Activated naive CD4-positive, alpha-beta T cell treated with Interleukin-2 at 50 U/mL for 16 hours (primary cell): Measurements from ENCODE around the gene FHOD3.

Experiments used
- DNase-seq: peaks from one replicate; pipeline ENCODE4 v3.0.0-alpha.2; 2020

The FHOD3 gene

GRCh38 chr18:36492604-36493329 lies 195.3 kb downstream of the FHOD3 start:
- DNase-seq = no peak

- DNase-seq = no peak
Observed at GRCh38 chr18:36493349-36494159, 196.0 kb downstream of the FHOD3 start.

- no peak for DNase-seq
Observed at GRCh38 chr18:36494160-36494437, 196.6 kb downstream of the FHOD3 start.

GRCh38 chr18:36496022-36496421 lies 198.5 kb downstream of the FHOD3 start:
- DNase-seq = no peak

GRCh38 chr18:36499938-36500337 lies 202.4 kb downstream of the FHOD3 start:
- DNase-seq = no peak

GRCh38 chr18:36501100-36501499 lies 203.6 kb downstream of the FHOD3 start:
- no peak for DNase-seq

- no peak for DNase-seq
Observed at GRCh38 chr18:36503477-36503876, 206.0 kb downstream of the FHOD3 start.

- DNase-seq = no peak
Observed at GRCh38 chr18:36504928-36505327, 207.4 kb downstream of the FHOD3 start.

- DNase-seq = no peak
Observed at GRCh38 chr18:36505665-36506064, 208.2 kb downstream of the FHOD3 start.

GRCh38 chr18:36509646-36510197 lies 212.2 kb downstream of the FHOD3 start:
- no peak for DNase-seq

- DNase-seq = no peak
Observed at GRCh38 chr18:36511791-36512352, 214.4 kb downstream of the FHOD3 start.

- DNase-seq = no peak
Observed at GRCh38 chr18:36513556-36513955, 216.0 kb downstream of the FHOD3 start.

- DNase-seq = no peak
Observed at GRCh38 chr18:36514778-36515177, 217.3 kb downstream of the FHOD3 start.

- no peak for DNase-seq
Observed at GRCh38 chr18:36516258-36516657, 218.7 kb downstream of the FHOD3 start.

- no peak for DNase-seq
Observed at GRCh38 chr18:36516726-36517125, 219.2 kb downstream of the FHOD3 start.

- DNase-seq = no peak
Observed at GRCh38 chr18:36518839-36519238, 221.3 kb downstream of the FHOD3 start.

GRCh38 chr18:36519358-36519757 lies 221.8 kb downstream of the FHOD3 start:
- DNase-seq = no peak

- no peak for DNase-seq
Observed at GRCh38 chr18:36522509-36522908, 225.0 kb downstream of the FHOD3 start.

GRCh38 chr18:36525913-36526312 lies 228.4 kb downstream of the FHOD3 start:
- DNase-seq = no peak

GRCh38 chr18:36526611-36527010 lies 229.1 kb downstream of the FHOD3 start:
- no peak for DNase-seq

GRCh38 chr18:36527051-36527450 lies 229.5 kb downstream of the FHOD3 start:
- DNase-seq = no peak

- no peak for DNase-seq
Observed at GRCh38 chr18:36527740-36528455, 230.4 kb downstream of the FHOD3 start.

- DNase-seq = no peak
Observed at GRCh38 chr18:36529747-36530146, 232.2 kb downstream of the FHOD3 start.
